Measurements from ENCODE around the gene NFKBIL1.
A peak's percentile ranks its signal among the peaks of the same experiment; 100 is the strongest.

NFKBIL1 gene

GRCh38 chr6:31559958-31560696 is 12.7 kb downstream of the NFKBIL1 start:
- no peak for DNase-seq (ENCODE audit: low read depth in 2 of 2)

- DNase-seq (ENCODE audit: low read depth in 2 of 2) = no peak
Observed at GRCh38 chr6:31560697-31561058, 13.3 kb downstream of the NFKBIL1 start.

GRCh38 chr6:31567531-31568370 is 20.3 kb downstream of the NFKBIL1 start:
- DNase-seq (ENCODE audit: low read depth in 2 of 2) = no peak

GRCh38 chr6:31568537-31568961 is 21.1 kb downstream of the NFKBIL1 start:
- DNase-seq (ENCODE audit: low read depth in 2 of 2) = no peak

- no peak for DNase-seq (ENCODE audit: low read depth in 2 of 2)
Observed at GRCh38 chr6:31569861-31570536, 22.6 kb downstream of the NFKBIL1 start.

GRCh38 chr6:31572041-31572911 is 24.9 kb downstream of the NFKBIL1 start, which contains the start of gene LTA:
Gene LTA, plus strand, starts transcription at chr6:31572289. Its CDS starts 454 bp downstream, at chr6:31572743.
- peak in 1 of 2 donors; percentile 62 for DNase-seq (ENCODE audit: low read depth in 2 of 2)

- DNase-seq (ENCODE audit: low read depth in 2 of 2) = no peak
Observed at GRCh38 chr6:31573239-31574105, 26.1 kb downstream of the NFKBIL1 start.

GRCh38 chr6:31574106-31575061 is 27.0 kb downstream of the NFKBIL1 start:
- no peak for DNase-seq (ENCODE audit: low read depth in 2 of 2)

- peak in 1 of 2 donors; percentile 72 for DNase-seq (ENCODE audit: low read depth in 2 of 2)
Observed at GRCh38 chr6:31575335-31575901, 28.0 kb downstream of the NFKBIL1 start, which contains the start of gene TNF. Gene TNF, plus strand, starts transcription at chr6:31575565. Its CDS starts 177 bp downstream, at chr6:31575742.

- no peak for DNase-seq (ENCODE audit: low read depth in 2 of 2)
Observed at GRCh38 chr6:31575952-31576685, 28.7 kb downstream of the NFKBIL1 start.

- DNase-seq (ENCODE audit: low read depth in 2 of 2) = no peak
Observed at GRCh38 chr6:31576897-31577578, 29.6 kb downstream of the NFKBIL1 start.

- no peak for DNase-seq (ENCODE audit: low read depth in 2 of 2)
Observed at GRCh38 chr6:31577579-31577966, 30.2 kb downstream of the NFKBIL1 start.

- no peak for DNase-seq (ENCODE audit: low read depth in 2 of 2)
Observed at GRCh38 chr6:31578184-31579118, 31.0 kb downstream of the NFKBIL1 start.

GRCh38 chr6:31579119-31579505 is 31.7 kb downstream of the NFKBIL1 start:
- DNase-seq (ENCODE audit: low read depth in 2 of 2) = no peak

GRCh38 chr6:31579546-31580437 is 32.4 kb downstream of the NFKBIL1 start:
- no peak for DNase-seq (ENCODE audit: low read depth in 2 of 2)

GRCh38 chr6:31580438-31580740 is 33.0 kb downstream of the NFKBIL1 start:
- DNase-seq (ENCODE audit: low read depth in 2 of 2) = no peak
